Lower leg skin (tissue), 4 donors: ENCODE measurements around the gene GATA5. TPM values are rescaled to one million over a fixed set of nuclear protein-coding genes. Genes with fewer than 3 reads are reported as not detected.
"Not testable (repeated sequence)": the region's sequence is repeated elsewhere in the genome, so short reads cannot be mapped to it uniquely, and the experiment has no call there.

ENCODE experiments used
- DNase-seq, 2 donors: peaks; one replicate each; pipeline ENCODE4 v3.0.0-alpha.2; 2019; ENCODE audit warnings: low spot score in 2 of 2
- H3K4me3 ChIP-seq: fragments of 200-600 bp; sonication (generic); 2 replicates; pipeline ENCODE4 v1.5.1; 2017; ENCODE audit warnings: mild to moderate bottlenecking, low read depth; ENCODE audit not compliant: poor library complexity, severe bottlenecking
- CTCF ChIP-seq, 3 donors: fragments of 450-650 bp; IDR thresholded peaks; one replicate each; pipeline ENCODE4 v1.5.1; 2016; ENCODE audit warnings: antibody characterized with exemption in 3 of 3, mild to moderate bottlenecking in 3 of 3, moderate library complexity in 2 of 3
- POLR2A ChIP-seq, 2 donors: fragments of 450-650 bp; IDR thresholded peaks; one replicate each; pipeline ENCODE4 v1.6.1; 2016 to 2017; ENCODE audit warnings: antibody characterized with exemption in 2 of 2, mild to moderate bottlenecking in 1 of 2, moderate library complexity in 1 of 2
- WGBS, 2 donors: methylation state at CpG; one replicate each; pipeline ENCODE4 v1.1.5; 2018; 5-methylcytosine and 5-hydroxymethylcytosine counted together
- intact Hi-C: fragments of 100-400 bp; cut with DNase I; formaldehyde crosslinking; loops from one replicate; pipeline ENCODE4 v1.15.0; 2023; ENCODE audit warnings: low total_unique reads
- total RNA-seq, 4 donors: library from RNA; depleted of rRNA; stranded (reverse); fragments of >200 nt; gene quantifications; one replicate each; pipeline ENCODE4 v1.1.0, GENCODE V29; 2016

The GATA5 gene
- total RNA-seq, 4 donors from 2014 or later: 1.1 to 2.4 (median 1.6) TPM; not detected in 1

- intact Hi-C loops: loop anchor here (10.0 kb wide), 1 partner anchor 120 kb away; no protein-coding TSS in a partner anchor
- no peak for DNase-seq
- H3K4me3 ChIP-seq: no peak overlapping the region
- TF ChIP-seq POLR2A (IDR thresholded peaks at IDR 0.05) (no peak), CTCF (IDR thresholded peaks at IDR 0.05) (no peak)
- WGBS, 2 donors: 44 to 58% methylated on average over 7 of the region's 7 CpGs
Observed at GRCh38 chr20:62494537-62494936, 18.7 kb upstream of the GATA5 start.

- H3K4me3 ChIP-seq: no peak overlapping the region
- 88 to 97% methylated on average over 10 of the region's 10 CpGs for WGBS, 2 donors
- intact Hi-C loops: loop anchor here (10.0 kb wide), 1 partner anchor 121 kb away; no protein-coding TSS in a partner anchor
- no peak for DNase-seq
- no peak for TF ChIP-seq POLR2A (IDR thresholded peaks at IDR 0.05)
- TF ChIP-seq CTCF (IDR thresholded peaks at IDR 0.05): no peak
Observed at GRCh38 chr20:62493886-62494285, 18.1 kb upstream of the GATA5 start.

GRCh38 chr20:62493253-62493885, 17.6 kb upstream of the GATA5 start:
- no peak for DNase-seq
- no peak for TF ChIP-seq POLR2A (IDR thresholded peaks at IDR 0.05)
- no peak for TF ChIP-seq CTCF (IDR thresholded peaks at IDR 0.05)
- intact Hi-C loops: loop anchor here (10.0 kb wide), 1 partner anchor 121 kb away; no protein-coding TSS in a partner anchor
- no peak overlapping the region for H3K4me3 ChIP-seq
- WGBS, 2 donors: 65 to 69% methylated on average over 9 to 15 of the region's 15 CpGs

GRCh38 chr20:62492711-62493110, 16.9 kb upstream of the GATA5 start:
- intact Hi-C loops: loop anchor here (10.0 kb wide), 1 partner anchor 122 kb away; no protein-coding TSS in a partner anchor
- 90 to 93% methylated on average over 4 to 8 of the region's 10 CpGs for WGBS, 2 donors
- TF ChIP-seq POLR2A (IDR thresholded peaks at IDR 0.05): no peak
- no peak overlapping the region for H3K4me3 ChIP-seq
- no peak for DNase-seq

- intact Hi-C loops: loop anchor here (10.0 kb wide), 1 partner anchor 124 kb away; no protein-coding TSS in a partner anchor
- not testable (repeated sequence) for DNase-seq, H3K4me3 ChIP-seq
- 52 to 65% methylated on average over 4 of the region's 4 CpGs for WGBS, 2 donors
Observed at GRCh38 chr20:62490783-62491182, 15.0 kb upstream of the GATA5 start.

GRCh38 chr20:62489932-62490263, 14.1 kb upstream of the GATA5 start:
- intact Hi-C loops: loop anchor here (10.0 kb wide), 1 partner anchor 125 kb away; no protein-coding TSS in a partner anchor
- TF ChIP-seq CTCF (IDR thresholded peaks at IDR 0.05): no peak
- TF ChIP-seq POLR2A (IDR thresholded peaks at IDR 0.05): no peak
- no peak overlapping the region for H3K4me3 ChIP-seq
- DNase-seq: no peak
- WGBS, 2 donors: 70 to 87% methylated on average over 8 of the region's 8 CpGs
